GM13977 (cell line): Measurements from ENCODE around the gene DDX27.

Experiments
- DNase-seq: peaks from one replicate; pipeline ENCODE4 v3.0.0; 2012; ENCODE audit warnings: low spot score
- CTCF ChIP-seq: IDR thresholded peaks from 2 replicates; pipeline ENCODE4 v1.5.1; 2012; ENCODE audit warnings: mild to moderate bottlenecking, control low read depth; ENCODE audit not compliant: insufficient read depth; ENCODE audit errors: extremely low read depth, missing control alignments
- in situ Hi-C: fragments of 300-500 bp; cut with MboI; formaldehyde crosslinking; loops from one replicate; pipeline ENCODE4 v1.12.0; 2022; ENCODE audit warnings: low sequenced_read_pairs, low pct_unique_long_range_greater_than_20kb, mixed read lengths, inconsistent platforms; ENCODE audit not compliant: unreplicated experiment

DDX27 gene

GRCh38 chr20:49283176-49283702 lies 64.0 kb downstream of the DDX27 start:
- in situ Hi-C loops = no loop called here
- no peak for DNase-seq
- no peak for TF ChIP-seq CTCF

GRCh38 chr20:49283703-49284625 lies 64.7 kb downstream of the DDX27 start:
- in situ Hi-C loops = no loop called here
- DNase-seq = no peak
- no peak for TF ChIP-seq CTCF

GRCh38 chr20:49284818-49285217 lies 65.6 kb downstream of the DDX27 start:
- in situ Hi-C loops = no loop called here
- no peak for DNase-seq

GRCh38 chr20:49285233-49285668 lies 66.0 kb downstream of the DDX27 start:
- in situ Hi-C loops = no loop called here
- no peak for TF ChIP-seq CTCF
- DNase-seq = no peak

More at GRCh38 chr20:49284818-49285217, 65.6 kb downstream of the DDX27 start:
- no peak for TF ChIP-seq CTCF

- TF ChIP-seq CTCF = no peak
- no peak for DNase-seq
- in situ Hi-C loops = no loop called here
Measured at GRCh38 chr20:49285813-49286494, 66.7 kb downstream of the DDX27 start.

GRCh38 chr20:49286689-49287551 lies 67.7 kb downstream of the DDX27 start:
- TF ChIP-seq CTCF = no peak
- DNase-seq = no peak
- in situ Hi-C loops = no loop called here
